Epithelial cell of proximal tubule (primary cell): ENCODE data around the gene ZNF768. TPM values are rescaled to one million over a fixed set of nuclear protein-coding genes. Genes with fewer than 3 reads are reported as not detected.

ENCODE experiments used
- DNase-seq: peaks from one replicate; pipeline ENCODE4 v3.0.0-alpha.2; 2011; ENCODE audit warnings: low read depth
- H3K4me3 ChIP-seq: 2 replicates; pipeline ENCODE4 v1.5.1; 2011; ENCODE audit warnings: low read depth, mild to moderate bottlenecking, low read length
- CTCF ChIP-seq: conservative IDR thresholded peaks from 2 replicates; pipeline ENCODE4 v1.5.1; 2012; ENCODE audit warnings: low read depth, mild to moderate bottlenecking, low read length
- total RNA-seq: library from RNA; depleted of rRNA; stranded (reverse); fragments of >200 nt; gene quantifications from 2 replicates; pipeline ENCODE4 v1.2.3, GENCODE V29; 2015

Gene ZNF768
- total RNA-seq, 1 donor from 2014 or later = 35.2 TPM

- no peak for TF ChIP-seq CTCF
- peak; percentile 39 for DNase-seq
- no peak overlapping the region for H3K4me3 ChIP-seq
Observed at GRCh38 chr16:30491744-30492308, 34.5 kb downstream of the ZNF768 start.

DNA sequence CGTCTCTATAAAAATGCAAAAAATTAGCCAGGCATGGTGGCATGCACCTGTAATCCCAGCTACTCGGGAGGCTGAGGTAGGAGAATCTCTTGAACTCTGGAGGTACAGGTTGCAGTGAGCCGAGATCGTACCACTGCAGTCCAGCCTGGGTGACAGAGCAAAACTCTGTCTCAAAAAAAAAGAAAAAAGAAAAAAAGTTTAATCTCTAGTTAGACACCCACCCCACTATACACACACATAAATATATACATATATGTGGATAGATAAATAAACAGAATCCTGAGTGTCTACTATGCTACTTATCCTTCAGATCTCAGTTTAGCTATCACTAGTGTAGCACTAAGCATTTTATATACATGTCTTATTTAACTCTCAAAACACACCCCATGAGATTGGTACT is 35.1 kb downstream of the ZNF768 start:
- H3K4me3 ChIP-seq = no peak overlapping the region
- no peak for DNase-seq
- no peak for TF ChIP-seq CTCF

DNA sequence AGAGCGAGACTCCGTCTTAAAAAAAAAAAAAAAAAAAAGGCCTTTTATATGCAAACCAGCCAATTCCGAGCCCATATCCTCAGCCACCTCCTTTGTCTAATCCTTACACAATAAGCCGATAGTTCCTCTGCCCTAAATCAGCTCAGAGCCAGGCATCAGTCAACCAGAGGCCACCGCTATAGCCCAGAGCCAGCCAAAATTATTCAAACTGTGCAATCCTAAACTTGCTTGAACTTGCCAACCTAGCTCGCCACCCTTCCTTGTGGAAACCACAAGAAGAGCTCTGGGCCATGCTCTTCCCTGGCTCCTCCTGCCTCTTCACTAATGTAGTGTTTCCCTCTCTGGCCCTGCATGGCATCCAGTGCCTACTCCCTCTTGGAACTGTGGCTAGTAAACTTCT is 36.2 kb downstream of the ZNF768 start:
- no peak for DNase-seq
- no peak overlapping the region for H3K4me3 ChIP-seq
- TF ChIP-seq CTCF = no peak

- TF ChIP-seq CTCF = no peak
- no peak for DNase-seq
Observed at GRCh38 chr16:30488764-30489605, 37.4 kb downstream of the ZNF768 start.

DNA sequence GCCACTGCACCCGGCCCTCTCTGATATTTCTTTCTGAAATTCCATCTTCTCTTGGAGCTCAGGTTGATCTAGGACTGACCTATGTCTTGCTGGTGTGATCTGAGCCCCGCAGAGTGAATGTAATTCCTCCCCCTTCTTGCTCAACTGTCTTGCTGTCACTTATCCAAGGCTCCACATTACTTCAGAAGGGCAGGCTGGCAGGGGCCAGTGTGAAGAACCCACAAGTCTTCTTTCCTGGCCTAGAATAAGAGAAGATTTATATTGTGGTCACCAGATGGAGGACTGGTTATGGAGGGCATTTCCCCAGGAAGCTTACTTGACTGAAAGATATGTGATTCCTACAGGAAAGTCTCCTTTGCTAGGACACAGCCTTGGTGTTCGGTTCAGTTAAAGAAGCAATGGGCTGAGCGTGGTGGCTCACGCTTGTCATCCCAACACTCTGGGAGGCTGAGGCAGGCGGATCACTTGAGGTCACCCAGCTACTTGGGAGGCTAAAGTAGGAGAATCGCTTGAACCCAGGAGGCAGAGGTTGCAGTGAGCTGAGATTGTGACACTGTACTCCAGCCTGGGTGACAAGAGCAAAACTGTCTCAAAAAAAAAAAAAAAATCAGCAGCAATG is 40.4 kb downstream of the ZNF768 start:
- no peak overlapping the region for H3K4me3 ChIP-seq
- TF ChIP-seq CTCF = no peak
- no peak for DNase-seq

More at GRCh38 chr16:30488764-30489605, 37.4 kb downstream of the ZNF768 start:
- H3K4me3 ChIP-seq = no peak overlapping the region

DNA sequence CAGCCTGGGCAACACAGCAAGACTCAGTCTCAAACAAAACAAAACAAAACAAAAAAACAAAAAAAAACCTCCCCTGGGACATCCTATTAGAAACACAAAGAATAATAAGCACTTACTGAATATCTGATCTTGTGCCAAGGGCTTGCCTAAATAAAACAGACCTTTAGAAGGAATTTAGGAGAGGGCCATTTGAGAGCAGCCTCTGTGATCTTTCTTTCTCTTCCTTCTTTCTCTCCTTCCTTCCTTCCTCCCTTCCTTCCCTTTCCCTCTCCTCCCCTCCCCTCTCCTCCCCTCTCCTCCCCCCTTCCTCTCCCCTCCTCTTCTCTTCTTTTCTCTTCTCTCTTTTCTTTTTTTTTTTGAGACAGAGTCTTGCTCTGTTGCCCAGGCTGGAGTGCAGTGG is 41.5 kb downstream of the ZNF768 start:
- no peak overlapping the region for H3K4me3 ChIP-seq

More for the DNA sequence above, 41.5 kb downstream of the ZNF768 start:
- DNase-seq = no peak
- no peak for TF ChIP-seq CTCF
